ENCODE data around the gene ORAI2.

GRCh38 chr7:102471791-102472125, 38.4 kb downstream of the ORAI2 start:
- TF ChIP-seq CTCF (optimal IDR thresholded peaks at IDR 0.05 in 1 of 3, IDR thresholded peaks at IDR 0.05 in 1 of 3, conservative IDR thresholded peaks at IDR 0.05 in 1 of 3; ENCODE audit: extremely low read depth in 1 of 3, insufficient read depth in 2 of 3, low read length in 3 of 3) (no peak), EZH2 (IDR thresholded peaks at IDR 0.05; ENCODE audit: low read length) (no peak)
